H9 (cell line): ENCODE results near the gene DUSP28. TPM values are rescaled to one million over a fixed set of nuclear protein-coding genes. Genes with fewer than 3 reads are reported as not detected.

Experiments used
- DNase-seq: peaks from one replicate; pipeline ENCODE4 v3.0.0-alpha.2; 2017
- H2AFZ ChIP-seq: one replicate; pipeline ENCODE4 v1.6.1; 2013; ENCODE audit warnings: mild to moderate bottlenecking, low read length, control low read depth, moderate library complexity
- H2AK5ac ChIP-seq: 2 replicates; pipeline ENCODE4 v1.6.1; 2013; ENCODE audit warnings: low read length, control low read depth, mixed read lengths; ENCODE audit not compliant: insufficient read length
- H2BK120ac ChIP-seq: one replicate; pipeline ENCODE4 v1.6.1; 2013; ENCODE audit warnings: low read depth, mild to moderate bottlenecking, low read length, control low read depth, inconsistent platforms; ENCODE audit not compliant: poor library complexity, severe bottlenecking
- H2BK12ac ChIP-seq: 2 replicates; pipeline ENCODE4 v1.6.1; 2013; ENCODE audit warnings: low read length, control low read depth, mixed read lengths, low read depth; ENCODE audit not compliant: insufficient read length
- H2BK15ac ChIP-seq: 2 replicates; pipeline ENCODE4 v1.6.1; 2013; ENCODE audit warnings: low read depth, low read length, control low read depth
- H2BK20ac ChIP-seq: one replicate; pipeline ENCODE4 v1.6.1; 2013; ENCODE audit warnings: low read depth, mild to moderate bottlenecking, low read length, control low read depth, inconsistent platforms; ENCODE audit not compliant: poor library complexity, severe bottlenecking
- H2BK5ac ChIP-seq: 2 replicates; pipeline ENCODE4 v1.6.1; 2013; ENCODE audit warnings: low read length, control low read depth, mixed read lengths; ENCODE audit not compliant: insufficient read length
- H3K14ac ChIP-seq: 2 replicates; pipeline ENCODE4 v1.6.1; 2013; ENCODE audit warnings: low read length, control low read depth; ENCODE audit not compliant: insufficient read depth
- H3K18ac ChIP-seq: 2 replicates; pipeline ENCODE4 v1.6.1; 2013; ENCODE audit warnings: low read depth, mild to moderate bottlenecking, mixed read lengths, low read length, control low read depth; ENCODE audit not compliant: insufficient read length
- H3K23ac ChIP-seq: 2 replicates; pipeline ENCODE4 v1.6.1; 2013; ENCODE audit warnings: low read length, control low read depth, mixed read lengths, low read depth; ENCODE audit not compliant: insufficient read length
- H3K23me2 ChIP-seq: 2 replicates; pipeline ENCODE4 v1.6.1; 2013; ENCODE audit warnings: low read depth, mild to moderate bottlenecking, mixed read lengths, low read length, control low read depth; ENCODE audit not compliant: insufficient read length, poor library complexity, severe bottlenecking
- H3K27ac ChIP-seq: 2 replicates; pipeline ENCODE4 v1.5.1; 2013; ENCODE audit warnings: low read length, control low read depth, mixed read lengths, low read depth; ENCODE audit not compliant: insufficient read length
- H3K27me3 ChIP-seq: 2 replicates; pipeline ENCODE4 v1.6.1; 2013; ENCODE audit warnings: low read length, control low read depth, inconsistent platforms; ENCODE audit not compliant: insufficient read depth
- H3K4ac ChIP-seq: 2 replicates; pipeline ENCODE4 v1.6.1; 2013; ENCODE audit warnings: low read depth, mild to moderate bottlenecking, control low read depth, inconsistent platforms, low read length, moderate library complexity
- H3K4me1 ChIP-seq: 2 replicates; pipeline ENCODE4 v1.6.1; 2013; ENCODE audit warnings: low read length, control low read depth, inconsistent platforms; ENCODE audit not compliant: insufficient read depth
- H3K4me2 ChIP-seq: 2 replicates; pipeline ENCODE4 v1.6.1; 2013; ENCODE audit warnings: low read length, control low read depth, mixed read lengths; ENCODE audit not compliant: insufficient read length, insufficient read depth
- H3K56ac ChIP-seq: 2 replicates; pipeline ENCODE4 v1.6.1; 2013; ENCODE audit warnings: low read depth, mild to moderate bottlenecking, mixed read lengths, low read length, control low read depth; ENCODE audit not compliant: insufficient read length
- H3K79me1 ChIP-seq: 2 replicates; pipeline ENCODE4 v1.6.1; 2013; ENCODE audit warnings: low read depth, mild to moderate bottlenecking, moderate library complexity, low read length, control low read depth, inconsistent platforms; ENCODE audit not compliant: insufficient read depth, poor library complexity, severe bottlenecking
- H3K79me2 ChIP-seq: 2 replicates; pipeline ENCODE4 v1.6.1; 2013; ENCODE audit warnings: low read length, control low read depth, inconsistent platforms; ENCODE audit not compliant: insufficient read depth
- H3K9ac ChIP-seq: 2 replicates; pipeline ENCODE4 v1.6.1; 2013; ENCODE audit warnings: low read length, control low read depth, mixed read lengths; ENCODE audit not compliant: insufficient read length; ENCODE audit errors: extremely low read depth
- H3K9me3 ChIP-seq: one replicate; pipeline ENCODE4 v1.6.1; 2013; ENCODE audit warnings: low read depth, low read length, inconsistent platforms; ENCODE audit not compliant: control insufficient read depth
- H3T11ph ChIP-seq: one replicate; pipeline ENCODE4 v1.6.1; 2013; ENCODE audit warnings: mild to moderate bottlenecking, low read length, control low read depth, inconsistent platforms
- H4K20me1 ChIP-seq: one replicate; pipeline ENCODE4 v1.6.1; 2013; ENCODE audit not compliant: control insufficient read depth, insufficient read length, insufficient read depth
- H4K5ac ChIP-seq: 2 replicates; pipeline ENCODE4 v1.6.1; 2013; ENCODE audit warnings: low read depth, mild to moderate bottlenecking, mixed read lengths, low read length, control low read depth; ENCODE audit not compliant: insufficient read length
- H4K8ac ChIP-seq: replicated peaks from 2 replicates; pipeline ENCODE4 v1.6.1; 2013; ENCODE audit warnings: low read length, control low read depth, mixed read lengths, low read depth; ENCODE audit not compliant: insufficient read length
- H4K91ac ChIP-seq: 2 replicates; pipeline ENCODE4 v1.6.1; 2013; ENCODE audit warnings: low read depth, mild to moderate bottlenecking, moderate library complexity, mixed read lengths, low read length, control low read depth; ENCODE audit not compliant: insufficient read length
- H3K27ac Mint-ChIP-seq, 3 experiments: 2 replicates in 2 of 3; 3 replicates in 1 of 3; pipeline ENCODE4 v1.8.0; 2020 to 2021; ENCODE audit warnings: mixed read lengths in 3 of 3, mild to moderate bottlenecking in 1 of 3, moderate library complexity in 1 of 3
- H3K27me3 Mint-ChIP-seq: 2 replicates; pipeline ENCODE4 v1.8.0; 2021; ENCODE audit warnings: low read depth, mild to moderate bottlenecking, moderate library complexity, mixed read lengths
- H3K36me3 Mint-ChIP-seq, 3 experiments: 2 replicates in 2 of 3; 3 replicates in 1 of 3; pipeline ENCODE4 v1.8.0; 2020 to 2021; ENCODE audit warnings: low read depth in 3 of 3, mixed read lengths in 3 of 3; ENCODE audit not compliant: insufficient read depth in 1 of 3
- H3K4me1 Mint-ChIP-seq, 2 experiments: 2 replicates each; pipeline ENCODE4 v1.8.0; 2020; ENCODE audit warnings: mixed read lengths in 2 of 2
- H3K4me3 Mint-ChIP-seq, 2 experiments: 2 replicates in 1 of 2; 3 replicates in 1 of 2; pipeline ENCODE4 v1.8.0; 2020 to 2021; ENCODE audit warnings: mild to moderate bottlenecking in 2 of 2, mixed read lengths in 2 of 2, moderate library complexity in 1 of 2
- H3K9me3 Mint-ChIP-seq, 2 experiments: 2 replicates in 1 of 2; 3 replicates in 1 of 2; pipeline ENCODE4 v1.8.0; 2020; ENCODE audit warnings: mild to moderate bottlenecking in 2 of 2, mixed read lengths in 2 of 2, moderate library complexity in 1 of 2
- CTCF ChIP-seq: fragments of 200-600 bp; sonication (generic); conservative IDR thresholded peaks from 3 replicates; pipeline ENCODE4 v1.8.0; 2021; ENCODE audit warnings: antibody characterized with exemption, mild to moderate bottlenecking
- whole genome bisulfite sequencing: extraction: QIAGEN DNeasy Blood & Tissue Kit; methylation state at CpG from one replicate; pipeline ENCODE4 v1.1.7; 2013; ENCODE audit warnings: missing lambda C conversion rate, low lambda C conversion rate, mixed read lengths; ENCODE audit not compliant: insufficient read length; ENCODE audit errors: extremely low coverage; 5-methylcytosine and 5-hydroxymethylcytosine counted together
- total RNA-seq: library from RNA; stranded (reverse); gene quantifications from 2 replicates; pipeline ENCODE4 v1.2.1, GENCODE V29; 2021

Gene DUSP28
- total RNA-seq, 1 experiment from 2014 or later: 1.6 TPM

DNA sequence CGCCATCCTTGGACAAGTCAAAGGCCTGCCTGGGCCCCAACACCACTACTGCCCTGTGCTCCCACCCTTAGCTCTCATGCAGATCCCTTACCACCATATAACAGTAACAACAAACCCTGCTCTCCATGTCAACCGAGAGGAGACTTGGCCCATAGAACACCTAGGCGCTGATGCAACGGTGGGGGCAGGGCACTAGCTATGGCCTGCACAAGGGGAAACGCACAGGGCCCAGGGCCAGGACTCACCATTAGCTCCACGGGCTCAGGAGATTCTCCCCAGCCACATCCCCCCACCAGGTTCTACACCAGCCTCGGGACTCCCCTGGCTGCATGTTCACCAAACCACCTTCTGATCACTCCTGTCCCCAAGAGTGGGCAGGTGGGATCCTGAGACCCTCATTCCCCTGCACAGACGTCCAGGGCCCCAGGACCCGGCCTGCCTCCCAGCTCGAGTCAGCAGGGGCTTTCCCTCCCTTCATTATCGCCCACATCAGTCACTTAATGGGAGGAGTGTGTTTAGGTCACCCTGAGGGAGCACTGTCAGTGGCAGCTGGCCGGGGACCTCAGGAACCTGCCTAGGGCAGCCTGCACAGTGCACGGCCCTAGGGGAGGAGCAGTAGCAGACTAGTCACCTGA is 31.6 kb upstream of the DUSP28 start:
- no peak overlapping the region for H3K56ac ChIP-seq
- Mint-ChIP-seq H3K36me3 (peaks cover 69 to 83% (median 82%) of the 10 kb centered on the region in 3 experiments), H3K4me1 (no peaks in the 10 kb centered on the region), H3K27ac (peak overlapping the region in 1 of 3 experiments; percentile 33; a peak in 1 of 7 replicates), H3K9me3 (peaks cover 79 to 82% of the 10 kb centered on the region in 2 experiments), H3K27me3 (no peaks in the 10 kb centered on the region; the same call in 1 of the 2 replicates), H3K4me3 (no peak overlapping the region; a peak in 1 of 5 replicates)
- no peak overlapping the region for H3K18ac ChIP-seq
- no peak overlapping the region for H2AFZ ChIP-seq
- H3K4ac ChIP-seq: no peak overlapping the region
- H3K23me2 ChIP-seq: no peaks in the 10 kb centered on the region
- H3K14ac ChIP-seq: no peak overlapping the region; the same call in 1 of the 2 replicates
- H2BK120ac ChIP-seq: no peak overlapping the region
- no peaks in the 10 kb centered on the region for H3K27me3 ChIP-seq
- no peak overlapping the region for H3K27ac ChIP-seq
- H2BK12ac ChIP-seq: no peak overlapping the region
- H2BK15ac ChIP-seq: no peak overlapping the region
- no peak overlapping the region for H2AK5ac ChIP-seq
- no peak overlapping the region for H4K8ac ChIP-seq
- no peaks in the 10 kb centered on the region for H3K79me2 ChIP-seq
- no peak overlapping the region for H3K9ac ChIP-seq
- H3K4me1 ChIP-seq: no peaks in the 10 kb centered on the region
- no peak for DNase-seq
- H4K5ac ChIP-seq: no peak overlapping the region
- H3K23ac ChIP-seq: no peak overlapping the region
- H3T11ph ChIP-seq: no peak overlapping the region
- H3K4me2 ChIP-seq: no peak overlapping the region
- no peak overlapping the region for H2BK20ac ChIP-seq
- H2BK5ac ChIP-seq: no peak overlapping the region
- no peaks in the 10 kb centered on the region for H4K20me1 ChIP-seq
- no peaks in the 10 kb centered on the region for H3K79me1 ChIP-seq
- peaks cover 25% of the 10 kb centered on the region for H3K9me3 ChIP-seq
- no CpG with 5 or more reads among the region's 13 CpGs for WGBS
- H4K91ac ChIP-seq: no peak overlapping the region
- no peak for TF ChIP-seq CTCF
